NCI-H1048 (cell line): Measurements from ENCODE around the gene C10orf71.

Source experiments
- DNase-seq: peaks from one replicate; lab custom pipeline; 2025; lab: John Stamatoyannopoulos, UW

Gene C10orf71

GRCh38 chr10:49298983-49299815 is at the start of gene C10orf71:
C10orf71 (plus strand) TSS chr10:49299170; CDS start chr10:49322546, 23,376 bp downstream.
- DNase-seq = no peak

GRCh38 chr10:49252313-49253034 is 46.5 kb upstream of the C10orf71 start:
- no peak for DNase-seq

- DNase-seq = no peak
Observed at GRCh38 chr10:49253340-49253906, 45.5 kb upstream of the C10orf71 start.

GRCh38 chr10:49254150-49254549 is 44.8 kb upstream of the C10orf71 start:
- no peak for DNase-seq

GRCh38 chr10:49254556-49255318 is 44.2 kb upstream of the C10orf71 start:
- DNase-seq = no peak

- no peak for DNase-seq
Observed at GRCh38 chr10:49255883-49256282, 43.1 kb upstream of the C10orf71 start.

GRCh38 chr10:49257154-49257553 is 41.8 kb upstream of the C10orf71 start:
- no peak for DNase-seq

- no peak for DNase-seq
Observed at GRCh38 chr10:49257626-49258349, 41.2 kb upstream of the C10orf71 start.

GRCh38 chr10:49258350-49258683 is 40.7 kb upstream of the C10orf71 start:
- no peak for DNase-seq

- no peak for DNase-seq
Observed at GRCh38 chr10:49260644-49261296, 38.2 kb upstream of the C10orf71 start.

GRCh38 chr10:49263591-49263990 is 35.4 kb upstream of the C10orf71 start:
- DNase-seq = no peak

- no peak for DNase-seq
Observed at GRCh38 chr10:49264177-49264677, 34.7 kb upstream of the C10orf71 start.

GRCh38 chr10:49265885-49266284 is 33.1 kb upstream of the C10orf71 start:
- DNase-seq = no peak

- no peak for DNase-seq
Observed at GRCh38 chr10:49268185-49268584, 30.8 kb upstream of the C10orf71 start.

- no peak for DNase-seq
Observed at GRCh38 chr10:49269523-49269922, 29.4 kb upstream of the C10orf71 start.

GRCh38 chr10:49270565-49270964 is 28.4 kb upstream of the C10orf71 start:
- DNase-seq = no peak

- no peak for DNase-seq
Observed at GRCh38 chr10:49271346-49271745, 27.6 kb upstream of the C10orf71 start.

- no peak for DNase-seq
Observed at GRCh38 chr10:49272251-49273081, 26.5 kb upstream of the C10orf71 start.

GRCh38 chr10:49273082-49273465 is 25.9 kb upstream of the C10orf71 start:
- no peak for DNase-seq

- no peak for DNase-seq
Observed at GRCh38 chr10:49273626-49274025, 25.3 kb upstream of the C10orf71 start.
